ENCODE data around the gene CLSTN2.

CLSTN2 gene

DNA sequence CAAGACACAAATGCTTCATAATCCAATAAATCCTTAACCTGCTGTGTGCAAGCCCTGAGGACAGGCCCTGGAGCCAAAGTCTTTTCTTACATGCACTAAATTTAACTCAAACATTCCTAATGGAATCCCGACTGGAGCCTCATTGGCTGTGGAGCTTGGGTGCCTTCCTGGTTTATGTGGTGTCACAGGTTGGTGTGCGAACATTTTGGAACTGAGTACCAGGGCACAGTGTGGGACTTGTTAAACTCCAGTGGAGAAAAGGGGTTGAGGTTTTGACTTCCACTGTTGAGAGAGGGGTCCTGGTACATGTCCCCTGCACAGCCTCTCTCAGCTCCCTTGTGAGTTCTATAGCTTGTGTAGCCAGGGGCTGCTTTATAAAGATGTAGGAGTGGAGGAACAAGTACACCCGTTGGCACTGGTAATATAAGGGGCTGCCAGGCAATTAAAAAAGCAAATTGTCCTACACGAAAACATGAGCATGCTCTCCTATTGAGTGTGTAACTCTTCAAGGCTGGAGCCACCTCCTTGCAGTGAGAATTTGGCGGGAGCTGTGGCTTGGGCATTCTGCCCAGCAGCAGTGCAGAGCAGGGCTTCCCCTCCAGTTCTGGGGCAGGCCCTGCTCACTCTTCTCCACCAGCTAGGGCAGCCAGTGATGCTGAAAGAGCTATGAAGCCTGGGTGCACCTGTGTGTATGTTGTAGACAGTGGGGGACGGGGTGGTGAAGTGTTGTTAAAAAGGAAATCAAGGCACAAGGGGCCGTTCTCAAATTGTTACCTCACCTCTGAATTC lies 218.1 kb downstream of the CLSTN2 start:
- H2BK5ac ChIP-seq (ENCODE audit: low read length), result no peak overlapping the region
- H2BK120ac ChIP-seq (ENCODE audit: low read depth, low read length), result no peak overlapping the region
- no peak overlapping the region for H2BK12ac ChIP-seq (ENCODE audit: low read length)
- H3K27me3 ChIP-seq (ENCODE audit: control insufficient read depth in 3 of 3, insufficient read depth in 3 of 3, low read depth in 1 of 3, low read length in 3 of 3), result peaks cover 0 to 19% (median 0%) of the 10 kb centered on the region in 3 experiments
- H3K9ac ChIP-seq (ENCODE audit: low read depth, low read length, poor library complexity), result no peak overlapping the region
- H2AFZ ChIP-seq (ENCODE audit: low read length), result no peak overlapping the region
- no peak overlapping the region for H3K27ac ChIP-seq (replicated peaks; ENCODE audit: low read length)
- H3K79me1 ChIP-seq (ENCODE audit: low read depth, low read length), result no peaks in the 10 kb centered on the region
- no peak overlapping the region for H4K91ac ChIP-seq (ENCODE audit: low read depth, low read length, poor library complexity)
- no peak for DNase-seq (ENCODE audit: low spot score)
- H3K4me3 ChIP-seq (ENCODE audit: low read length in 2 of 2), result no peak overlapping the region
- H3K18ac ChIP-seq (ENCODE audit: low read length), result no peak overlapping the region
- no peak overlapping the region for H2BK15ac ChIP-seq (ENCODE audit: low read length)
- H3K4ac ChIP-seq (ENCODE audit: low read length), result no peak overlapping the region
- no peak overlapping the region for H2AK5ac ChIP-seq (ENCODE audit: low read depth, low read length)
- H4K8ac ChIP-seq (ENCODE audit: low read depth, low read length), result no peak overlapping the region
- no peaks in the 10 kb centered on the region for H3K36me3 ChIP-seq (replicated peaks in 1 of 2; ENCODE audit: control insufficient read depth in 2 of 2, insufficient read depth in 2 of 2, low read length in 2 of 2)
- H3K9me3 ChIP-seq (replicated peaks in 1 of 2; ENCODE audit: control insufficient read depth in 2 of 2, insufficient read depth in 1 of 2, low read depth in 1 of 2, low read length in 2 of 2), result no peaks in the 10 kb centered on the region
- no CpG with 5 or more reads among the region's 7 CpGs for WGBS, 2 donors (ENCODE audit: extremely low coverage in 2 of 2, insufficient read length in 2 of 2, insufficient replicate concordance in 1 of 2)
- H3K4me1 ChIP-seq (ENCODE audit: control insufficient read depth in 2 of 2, insufficient read depth in 1 of 2, low read depth in 1 of 2, low read length in 2 of 2), result no peaks in the 10 kb centered on the region
- H3K14ac ChIP-seq (ENCODE audit: low read length), result no peak overlapping the region
- H3K23ac ChIP-seq (ENCODE audit: low read depth, low read length, poor library complexity), result peak overlapping the region; percentile 8
- H3K4me2 ChIP-seq (ENCODE audit: insufficient read depth, low read length, poor library complexity, severe bottlenecking), result no peak overlapping the region

DNA sequence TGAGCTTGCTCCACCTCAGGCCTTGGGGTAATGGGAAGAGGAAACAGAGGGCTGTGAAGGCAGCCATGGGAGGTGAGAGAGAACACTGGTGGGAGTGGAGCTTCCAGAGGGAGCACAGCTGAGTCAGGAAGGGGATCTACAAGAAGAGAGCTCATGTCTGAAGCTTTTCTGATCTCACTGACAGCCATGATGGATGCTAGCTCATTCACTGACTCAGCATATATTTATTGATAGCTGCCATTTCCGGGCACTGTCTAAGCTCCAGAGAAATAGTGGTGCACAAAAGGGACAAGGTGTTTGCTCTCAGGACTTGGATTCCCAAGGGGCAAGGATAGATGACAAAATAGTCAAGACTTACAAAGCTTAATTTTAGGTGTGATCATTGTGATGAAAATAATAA lies 218.8 kb downstream of the CLSTN2 start:
- Histone ChIP-seq H3K4me3 (ENCODE audit: low read length in 2 of 2) (no peak overlapping the region), H2BK12ac (ENCODE audit: low read length) (no peak overlapping the region), H3K36me3 (replicated peaks in 1 of 2; ENCODE audit: control insufficient read depth in 2 of 2, insufficient read depth in 2 of 2, low read length in 2 of 2) (no peaks in the 10 kb centered on the region)

DNA sequence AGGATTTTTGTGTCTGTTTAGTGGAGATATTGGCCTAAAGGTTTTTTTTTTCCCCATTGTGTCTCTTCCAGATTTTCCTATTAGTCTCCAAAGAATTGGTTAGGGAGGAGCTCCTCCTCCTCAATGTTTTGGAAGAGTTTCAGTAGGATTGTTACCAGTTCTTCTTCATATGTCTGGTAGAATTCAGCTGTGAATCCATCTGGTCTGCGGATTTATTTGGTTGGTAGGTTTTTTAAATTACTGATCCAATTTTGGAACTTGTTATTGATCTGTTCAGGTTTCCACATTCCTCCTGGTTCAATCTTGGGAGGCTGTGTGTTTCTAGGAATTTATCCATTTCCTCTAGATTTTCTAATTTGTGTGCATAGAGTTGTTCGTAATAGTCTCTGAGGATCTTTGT lies 222.2 kb downstream of the CLSTN2 start:
- no peak overlapping the region for H3K14ac ChIP-seq (ENCODE audit: low read length)
- no CpG with 5 or more reads among the region's 2 CpGs for whole genome bisulfite sequencing, 2 donors (ENCODE audit: extremely low coverage in 2 of 2, insufficient read length in 2 of 2, insufficient replicate concordance in 1 of 2)
- H3K4me1 ChIP-seq (ENCODE audit: control insufficient read depth in 2 of 2, insufficient read depth in 1 of 2, low read depth in 1 of 2, low read length in 2 of 2), result no peaks in the 10 kb centered on the region
- H3K9ac ChIP-seq (ENCODE audit: low read depth, low read length, poor library complexity), result no peak overlapping the region
- no peak for DNase-seq (ENCODE audit: low spot score)
- no peak overlapping the region for H2AK5ac ChIP-seq (ENCODE audit: low read depth, low read length)
- H4K8ac ChIP-seq (ENCODE audit: low read depth, low read length), result no peak overlapping the region
- H2BK15ac ChIP-seq (ENCODE audit: low read length), result no peak overlapping the region
- H2BK5ac ChIP-seq (ENCODE audit: low read length), result no peak overlapping the region
- H3K27me3 ChIP-seq (ENCODE audit: control insufficient read depth in 3 of 3, insufficient read depth in 3 of 3, low read depth in 1 of 3, low read length in 3 of 3), result peaks cover 0 to 11% (median 0%) of the 10 kb centered on the region in 3 experiments
- no peak overlapping the region for H3K4me2 ChIP-seq (ENCODE audit: insufficient read depth, low read length, poor library complexity, severe bottlenecking)
- H3K9me3 ChIP-seq (replicated peaks in 1 of 2; ENCODE audit: control insufficient read depth in 2 of 2, insufficient read depth in 1 of 2, low read depth in 1 of 2, low read length in 2 of 2), result no peaks in the 10 kb centered on the region
- no peak overlapping the region for H3K4me3 ChIP-seq (ENCODE audit: low read length in 2 of 2)
- H3K79me1 ChIP-seq (ENCODE audit: low read depth, low read length), result no peaks in the 10 kb centered on the region
- H3K4ac ChIP-seq (ENCODE audit: low read length), result no peak overlapping the region
- H2AFZ ChIP-seq (ENCODE audit: low read length), result no peak overlapping the region
- H3K27ac ChIP-seq (replicated peaks; ENCODE audit: low read length), result no peak overlapping the region
- H4K91ac ChIP-seq (ENCODE audit: low read depth, low read length, poor library complexity), result no peak overlapping the region
- no peak overlapping the region for H2BK12ac ChIP-seq (ENCODE audit: low read length)
- no peak overlapping the region for H2BK120ac ChIP-seq (ENCODE audit: low read depth, low read length)
- no peaks in the 10 kb centered on the region for H3K36me3 ChIP-seq (replicated peaks in 1 of 2; ENCODE audit: control insufficient read depth in 2 of 2, insufficient read depth in 2 of 2, low read length in 2 of 2)
- H3K18ac ChIP-seq (ENCODE audit: low read length), result no peak overlapping the region
- no peak overlapping the region for H3K23ac ChIP-seq (ENCODE audit: low read depth, low read length, poor library complexity)

More for the DNA sequence above, 218.8 kb downstream of the CLSTN2 start:
- no CpG with 5 or more reads among the region's 1 CpG for WGBS, 2 donors (ENCODE audit: extremely low coverage in 2 of 2, insufficient read length in 2 of 2, insufficient replicate concordance in 1 of 2)
- H3K14ac ChIP-seq (ENCODE audit: low read length), result no peak overlapping the region
- H3K4ac ChIP-seq (ENCODE audit: low read length), result no peak overlapping the region
- no peak overlapping the region for H2BK120ac ChIP-seq (ENCODE audit: low read depth, low read length)
- H4K91ac ChIP-seq (ENCODE audit: low read depth, low read length, poor library complexity), result no peak overlapping the region
- no peak overlapping the region for H3K4me2 ChIP-seq (ENCODE audit: insufficient read depth, low read length, poor library complexity, severe bottlenecking)
- no peaks in the 10 kb centered on the region for H3K4me1 ChIP-seq (ENCODE audit: control insufficient read depth in 2 of 2, insufficient read depth in 1 of 2, low read depth in 1 of 2, low read length in 2 of 2)
- no peak overlapping the region for H3K23ac ChIP-seq (ENCODE audit: low read depth, low read length, poor library complexity)
- H3K9ac ChIP-seq (ENCODE audit: low read depth, low read length, poor library complexity), result no peak overlapping the region
- no peak overlapping the region for H2AK5ac ChIP-seq (ENCODE audit: low read depth, low read length)
- H2BK15ac ChIP-seq (ENCODE audit: low read length), result no peak overlapping the region
- no peaks in the 10 kb centered on the region for H3K9me3 ChIP-seq (replicated peaks in 1 of 2; ENCODE audit: control insufficient read depth in 2 of 2, insufficient read depth in 1 of 2, low read depth in 1 of 2, low read length in 2 of 2)
- H2AFZ ChIP-seq (ENCODE audit: low read length), result no peak overlapping the region
- H3K27me3 ChIP-seq (ENCODE audit: control insufficient read depth in 3 of 3, insufficient read depth in 3 of 3, low read depth in 1 of 3, low read length in 3 of 3), result peaks cover 0 to 17% (median 0%) of the 10 kb centered on the region in 3 experiments
- no peak overlapping the region for H3K18ac ChIP-seq (ENCODE audit: low read length)
- H4K8ac ChIP-seq (ENCODE audit: low read depth, low read length), result no peak overlapping the region
- no peak overlapping the region for H3K27ac ChIP-seq (replicated peaks; ENCODE audit: low read length)
- H3K79me1 ChIP-seq (ENCODE audit: low read depth, low read length), result no peaks in the 10 kb centered on the region
- no peak overlapping the region for H2BK5ac ChIP-seq (ENCODE audit: low read length)
- DNase-seq (ENCODE audit: low spot score), result no peak

GRCh38 chr3:140159646-140160045 lies 224.7 kb downstream of the CLSTN2 start:
- H2AK5ac ChIP-seq (ENCODE audit: low read depth, low read length), result no peak overlapping the region
- no peak overlapping the region for H3K4ac ChIP-seq (ENCODE audit: low read length)
- no peak for DNase-seq (ENCODE audit: low spot score)
- peaks cover 0 to 7% (median 0%) of the 10 kb centered on the region in 3 experiments for H3K27me3 ChIP-seq (ENCODE audit: control insufficient read depth in 3 of 3, insufficient read depth in 3 of 3, low read depth in 1 of 3, low read length in 3 of 3)
- no peak overlapping the region for H3K27ac ChIP-seq (replicated peaks; ENCODE audit: low read length)
- H3K9ac ChIP-seq (ENCODE audit: low read depth, low read length, poor library complexity), result no peak overlapping the region
- no peak overlapping the region for H4K8ac ChIP-seq (ENCODE audit: low read depth, low read length)
- no peak overlapping the region for H2BK120ac ChIP-seq (ENCODE audit: low read depth, low read length)
- no peak overlapping the region for H4K91ac ChIP-seq (ENCODE audit: low read depth, low read length, poor library complexity)
- no peaks in the 10 kb centered on the region for H3K79me1 ChIP-seq (ENCODE audit: low read depth, low read length)
- no peaks in the 10 kb centered on the region for H3K4me1 ChIP-seq (ENCODE audit: control insufficient read depth in 2 of 2, insufficient read depth in 1 of 2, low read depth in 1 of 2, low read length in 2 of 2)
- H3K9me3 ChIP-seq (replicated peaks in 1 of 2; ENCODE audit: control insufficient read depth in 2 of 2, insufficient read depth in 1 of 2, low read depth in 1 of 2, low read length in 2 of 2), result no peaks in the 10 kb centered on the region
- H2AFZ ChIP-seq (ENCODE audit: low read length), result no peak overlapping the region
- no peak overlapping the region for H3K4me2 ChIP-seq (ENCODE audit: insufficient read depth, low read length, poor library complexity, severe bottlenecking)
- H3K4me3 ChIP-seq (ENCODE audit: low read length in 2 of 2), result no peak overlapping the region
- H3K23ac ChIP-seq (ENCODE audit: low read depth, low read length, poor library complexity), result no peak overlapping the region
- H2BK5ac ChIP-seq (ENCODE audit: low read length), result no peak overlapping the region
- H3K18ac ChIP-seq (ENCODE audit: low read length), result no peak overlapping the region
- H2BK15ac ChIP-seq (ENCODE audit: low read length), result no peak overlapping the region
- H3K36me3 ChIP-seq (replicated peaks in 1 of 2; ENCODE audit: control insufficient read depth in 2 of 2, insufficient read depth in 2 of 2, low read length in 2 of 2), result no peaks in the 10 kb centered on the region
- H2BK12ac ChIP-seq (ENCODE audit: low read length), result no peak overlapping the region
- H3K14ac ChIP-seq (ENCODE audit: low read length), result no peak overlapping the region

Measured in neuronal stem cell (in vitro differentiated cells).